GM19238 (cell line): Measurements from ENCODE around the gene PADI1.
"Not testable (repeated sequence)": the region's sequence is repeated elsewhere in the genome, so short reads cannot be mapped to it uniquely, and the experiment has no call there.

ENCODE experiments used
- DNase-seq: peaks from one replicate; pipeline ENCODE4 v3.0.0; 2011; ENCODE audit warnings: low spot score; ENCODE audit not compliant: insufficient read length

The PADI1 gene

DNA sequence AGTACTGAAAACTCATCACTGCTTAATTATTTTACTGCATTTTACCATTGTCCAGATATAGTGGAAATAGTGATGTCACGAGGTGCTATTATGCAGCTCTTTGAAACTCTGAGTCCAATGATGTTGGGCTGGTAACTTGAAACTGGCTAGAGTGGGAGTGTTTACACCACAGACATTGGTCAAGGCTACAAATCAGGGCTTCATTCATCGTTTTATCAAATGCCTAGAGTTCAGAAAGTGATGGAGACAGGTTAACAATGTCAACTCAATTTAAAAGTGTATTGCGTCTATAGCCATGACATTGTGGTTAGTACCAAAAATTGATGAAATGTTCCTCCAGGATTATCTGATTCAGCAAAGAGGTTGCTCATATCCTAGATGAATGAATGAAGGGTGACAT is 12.7 kb downstream of the PADI1 start:
- no peak for DNase-seq

DNA sequence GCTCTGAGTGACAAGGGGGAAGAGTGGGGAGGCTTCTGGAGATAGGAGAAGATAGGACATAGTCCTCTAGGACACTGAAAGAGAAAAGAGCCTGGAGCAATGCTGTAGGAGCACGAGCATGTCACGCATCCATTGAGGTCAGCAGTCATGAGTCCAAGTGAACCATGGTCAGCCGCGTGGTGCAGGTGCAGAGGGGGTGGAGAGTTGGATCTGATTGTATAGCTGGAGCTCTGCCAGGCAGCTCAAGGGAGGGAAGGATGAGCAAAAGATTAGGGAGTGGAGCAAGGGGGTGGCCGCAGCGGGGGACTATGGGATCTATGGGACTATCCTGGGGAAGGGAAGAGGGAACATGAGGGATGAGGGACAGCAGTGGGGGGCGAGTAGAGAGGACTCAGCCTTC is 14.0 kb downstream of the PADI1 start:
- no peak for DNase-seq

DNA sequence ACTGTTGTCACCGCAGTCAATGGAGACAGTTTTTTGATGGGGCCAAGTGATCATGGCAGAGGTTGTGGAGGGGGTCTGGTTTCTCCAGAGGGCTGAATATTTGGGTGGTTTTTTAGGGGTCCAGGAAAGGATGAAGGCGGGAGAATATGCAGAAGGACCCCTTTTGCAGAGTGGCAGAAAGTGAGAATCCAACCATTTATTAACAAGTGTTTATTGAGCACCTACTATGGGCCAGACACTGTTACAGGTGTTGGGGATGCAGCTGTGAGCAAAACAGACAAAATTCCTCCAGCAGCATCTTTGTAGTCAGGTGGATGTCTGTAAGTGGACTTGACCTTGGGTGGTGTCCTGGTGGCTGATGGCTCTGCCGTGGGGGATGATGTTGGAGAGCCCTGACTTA is 15.4 kb downstream of the PADI1 start:
- no peak for DNase-seq

DNA sequence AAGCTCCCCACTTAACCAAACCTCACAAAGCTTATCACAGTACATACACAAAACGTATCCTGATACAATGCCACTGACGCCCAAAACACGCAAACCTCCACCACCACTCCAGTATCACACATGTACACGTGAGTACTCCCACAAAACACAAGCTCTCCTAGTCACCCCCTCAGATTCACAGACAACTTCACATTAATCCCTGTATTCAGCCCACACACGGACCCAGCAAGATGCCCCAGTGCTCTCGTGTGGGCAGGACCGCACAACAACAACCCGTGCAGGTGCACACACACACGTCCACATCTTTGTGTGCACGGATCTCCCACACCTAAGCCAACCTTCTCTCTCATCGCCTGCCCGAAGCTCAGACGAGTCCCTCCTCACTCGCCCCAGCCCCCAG is 17.6 kb downstream of the PADI1 start:
- DNase-seq: no peak

DNA sequence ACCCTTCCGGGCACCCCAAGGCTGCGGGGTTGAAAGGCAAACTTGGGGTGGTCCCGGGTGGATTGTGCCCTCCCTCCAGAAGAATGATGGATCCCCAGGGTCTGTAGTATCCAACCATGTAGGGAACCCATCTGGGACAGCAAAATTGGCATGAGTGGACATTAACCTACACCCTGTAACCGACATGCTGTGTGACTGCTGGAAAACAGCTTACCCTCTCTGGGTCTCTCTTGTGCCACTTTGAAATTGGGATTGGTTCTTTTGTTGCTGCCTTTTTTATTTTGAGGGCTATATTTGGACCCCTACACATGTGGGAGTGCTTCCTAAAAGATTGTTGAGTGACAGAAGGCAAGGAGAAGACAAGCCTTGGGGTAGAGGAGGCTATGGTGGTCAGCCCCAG is 19.5 kb downstream of the PADI1 start:
- no peak for DNase-seq

DNA sequence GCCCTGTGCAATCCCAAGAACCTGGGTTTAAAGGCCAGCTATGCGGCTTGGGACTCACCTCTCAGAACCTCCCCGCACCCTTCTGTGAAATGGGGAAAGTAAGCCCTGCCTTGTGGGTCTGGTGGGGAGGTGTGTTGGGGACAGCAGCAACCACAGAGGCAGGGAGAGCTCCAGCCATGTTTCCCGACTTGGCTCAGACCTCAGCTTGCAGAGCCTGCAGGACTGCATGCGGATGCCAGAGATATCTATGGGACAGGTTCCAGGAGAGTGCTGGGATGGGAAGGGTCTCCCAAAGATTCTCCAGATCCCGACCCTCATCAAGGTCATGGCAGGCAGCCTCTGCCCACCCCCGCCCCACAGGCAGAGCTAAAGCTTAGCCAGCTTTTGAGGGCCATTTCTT is 20.2 kb downstream of the PADI1 start:
- no peak for DNase-seq

DNA sequence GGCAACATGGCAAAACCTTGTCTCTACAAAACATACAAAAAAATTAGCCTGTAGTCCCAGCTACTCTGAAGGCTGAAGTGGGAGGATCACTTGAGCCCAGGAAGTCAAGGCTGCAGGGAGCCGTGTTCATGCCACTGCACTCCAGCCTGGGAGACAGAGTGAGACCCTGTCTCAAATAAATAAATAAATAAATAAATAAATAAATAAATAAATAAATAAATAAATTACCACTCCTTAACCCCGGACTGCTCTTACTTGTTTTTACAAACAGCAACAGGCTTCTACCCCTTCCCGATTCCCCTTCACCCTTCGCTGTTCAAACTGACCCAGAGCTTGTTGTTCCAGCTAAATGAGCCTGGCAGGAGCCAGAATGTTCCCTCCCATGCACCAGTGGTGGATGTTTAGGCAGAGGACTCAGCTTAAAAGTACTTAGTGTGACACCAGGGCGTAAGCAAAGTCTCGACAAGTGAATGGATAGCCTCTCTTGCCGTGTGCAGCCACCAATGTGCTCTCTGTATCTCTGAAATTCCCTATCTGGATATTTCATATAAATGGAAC is 22.5 kb downstream of the PADI1 start:
- no peak for DNase-seq

DNA sequence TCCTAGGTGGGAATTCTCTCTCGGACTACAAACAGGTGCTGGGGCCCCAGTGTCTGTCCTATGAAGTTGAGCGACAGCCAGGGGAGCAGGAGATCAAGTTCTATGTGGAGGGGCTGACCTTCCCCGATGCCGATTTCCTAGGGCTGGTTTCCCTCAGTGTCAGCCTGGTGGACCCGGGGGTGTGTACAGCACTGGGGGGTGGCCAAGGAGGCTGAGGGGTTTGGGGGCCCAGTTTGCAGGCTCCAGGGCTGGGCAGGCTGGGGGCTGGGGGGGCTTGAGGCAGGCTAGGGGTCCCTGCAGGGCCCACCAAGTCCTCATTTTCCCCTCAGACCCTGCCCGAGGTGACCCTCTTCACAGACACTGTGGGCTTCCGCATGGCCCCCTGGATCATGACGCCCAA is 23.7 kb downstream of the PADI1 start:
- no peak for DNase-seq

DNA sequence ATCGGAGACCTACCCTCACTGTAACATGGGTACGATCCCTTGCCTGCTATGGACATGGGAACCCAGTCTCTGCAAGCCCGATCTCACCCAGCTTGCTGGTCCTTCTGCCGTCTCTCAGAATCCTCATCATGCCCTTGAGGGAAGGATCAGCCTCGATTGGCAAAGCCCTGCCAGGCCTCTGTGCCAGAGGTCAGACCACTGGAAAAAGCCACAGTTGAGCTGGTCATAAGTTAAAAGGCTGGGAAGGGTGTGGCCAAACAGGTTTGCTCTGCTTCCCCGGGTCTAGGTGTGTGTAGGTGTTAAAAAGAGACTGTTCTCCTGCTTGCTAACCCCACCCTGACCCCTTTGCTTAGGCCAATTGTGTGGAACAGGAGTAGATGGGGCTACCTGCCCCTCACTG is 24.5 kb downstream of the PADI1 start:
- DNase-seq: no peak

DNA sequence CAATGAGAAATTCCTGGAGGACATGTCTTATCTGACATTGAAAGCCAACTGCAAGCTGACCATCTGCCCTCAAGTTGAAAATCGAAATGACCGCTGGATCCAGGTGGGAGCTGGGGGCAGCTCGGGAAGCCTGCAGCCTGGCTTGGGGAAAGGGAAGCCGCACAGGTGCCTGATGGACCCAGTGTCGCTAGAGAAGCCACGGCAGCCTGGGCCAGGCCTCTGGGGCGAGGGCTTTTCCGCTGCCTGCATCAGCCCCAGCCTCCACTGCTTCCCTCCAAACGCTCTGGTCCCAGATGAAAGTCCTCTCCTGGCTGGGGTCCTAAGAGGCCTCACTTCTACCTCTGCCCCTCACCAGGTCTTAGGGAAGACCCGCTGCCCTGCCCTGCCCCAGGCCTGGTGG is 25.2 kb downstream of the PADI1 start:
- no peak for DNase-seq

DNA sequence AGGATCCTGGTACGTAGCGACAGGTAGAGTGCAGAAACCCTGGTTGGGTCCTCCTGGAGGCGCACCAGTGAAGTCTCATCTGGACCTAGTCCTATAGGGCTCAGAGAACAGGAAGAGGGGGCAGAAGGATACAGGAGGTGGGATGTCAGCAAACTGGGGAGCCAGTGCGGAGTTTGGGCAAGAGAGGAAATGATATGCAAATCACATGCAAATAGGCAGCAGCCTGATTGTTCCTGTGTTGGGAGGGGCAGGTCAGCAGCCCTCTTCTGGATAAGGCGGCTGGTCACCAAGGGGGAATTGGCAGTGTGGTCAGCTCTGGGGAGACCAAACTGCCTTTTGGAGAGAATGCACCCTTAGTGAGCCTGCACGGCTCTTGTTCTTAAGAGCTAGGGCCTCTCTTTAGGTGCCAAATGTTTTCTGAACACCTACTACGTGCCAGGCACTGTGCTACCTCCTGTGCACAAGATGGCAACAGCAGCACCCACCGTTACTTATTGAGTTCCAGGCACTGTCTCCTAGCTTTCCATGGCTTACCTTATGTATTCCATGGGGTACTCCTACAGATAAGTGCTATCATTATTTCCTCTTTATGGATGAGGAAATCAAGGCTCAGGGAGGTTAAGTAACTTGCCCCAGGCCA is 25.9 kb downstream of the PADI1 start:
- no peak for DNase-seq

DNA sequence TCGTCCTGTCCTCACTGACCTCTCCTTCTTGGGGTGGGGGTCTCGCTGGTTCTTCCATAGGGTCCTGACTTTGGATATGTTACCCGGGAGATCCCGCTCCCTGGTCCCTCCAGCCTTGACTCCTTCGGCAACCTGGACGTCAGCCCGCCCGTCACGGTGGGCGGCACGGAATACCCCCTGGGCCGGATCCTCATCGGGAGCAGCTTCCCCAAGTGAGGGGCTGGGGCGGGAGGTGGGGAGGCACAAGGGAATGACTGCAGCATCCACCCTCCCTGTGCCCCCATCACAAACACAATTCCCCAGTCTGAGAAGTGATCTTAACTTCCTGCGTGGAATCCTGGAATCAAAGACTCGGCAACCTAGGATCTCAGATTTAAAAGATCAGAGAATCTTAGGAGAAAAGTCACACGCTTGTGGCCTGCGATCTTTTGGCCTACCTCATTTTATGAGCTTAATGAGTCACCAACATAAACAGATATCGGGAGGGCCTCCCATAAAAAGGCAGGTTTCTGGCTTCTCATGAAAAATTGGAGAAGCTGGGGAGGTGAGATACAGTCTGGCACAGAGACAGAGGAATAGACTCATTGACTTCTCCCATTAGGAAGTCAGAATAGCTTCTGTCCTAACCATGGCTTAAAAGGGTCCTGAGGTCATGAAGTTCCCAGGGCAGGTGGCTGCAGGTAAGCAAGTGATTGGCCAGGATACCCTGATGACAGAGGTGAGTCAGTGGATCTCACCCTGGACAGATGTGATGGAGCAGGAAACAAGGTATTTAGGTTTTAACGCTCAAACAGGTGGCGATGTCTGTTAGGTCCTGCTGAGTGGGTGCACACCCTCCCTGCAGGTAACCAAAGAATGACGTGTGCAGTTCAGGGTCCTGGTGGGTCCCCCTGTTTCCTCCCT is 28.1 kb downstream of the PADI1 start:
- DNase-seq: no peak

DNA sequence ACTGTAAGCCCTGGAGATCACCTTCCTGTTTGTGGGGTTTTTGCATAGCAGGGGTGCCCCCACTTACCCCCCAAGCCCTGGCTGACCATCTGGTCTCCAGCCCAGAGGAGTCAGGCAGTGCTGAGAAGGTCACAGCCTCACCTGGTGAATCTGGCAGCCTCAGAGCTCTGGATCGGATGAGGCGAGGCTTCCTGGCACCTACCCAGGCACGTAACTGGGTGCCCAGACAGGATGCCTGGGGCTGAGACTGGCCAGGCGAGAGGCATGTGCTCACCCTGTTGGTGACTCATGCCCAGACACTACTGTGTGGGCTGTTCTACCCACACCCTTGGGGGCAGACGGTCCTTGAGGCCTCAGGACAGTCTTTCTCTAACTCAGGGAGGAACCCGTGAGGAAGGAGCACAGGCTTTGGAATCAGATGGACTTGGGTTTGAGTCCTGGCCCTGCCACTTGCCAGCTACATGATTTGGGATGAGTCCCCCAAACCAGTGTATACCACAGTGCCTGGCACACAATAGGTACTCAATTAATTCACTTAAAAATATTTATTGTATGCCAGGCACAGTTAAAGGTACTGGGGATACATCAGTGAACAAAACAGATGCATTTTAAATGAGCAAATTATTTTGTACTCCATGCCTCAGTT is 28.9 kb downstream of the PADI1 start:
- DNase-seq: no peak

DNA sequence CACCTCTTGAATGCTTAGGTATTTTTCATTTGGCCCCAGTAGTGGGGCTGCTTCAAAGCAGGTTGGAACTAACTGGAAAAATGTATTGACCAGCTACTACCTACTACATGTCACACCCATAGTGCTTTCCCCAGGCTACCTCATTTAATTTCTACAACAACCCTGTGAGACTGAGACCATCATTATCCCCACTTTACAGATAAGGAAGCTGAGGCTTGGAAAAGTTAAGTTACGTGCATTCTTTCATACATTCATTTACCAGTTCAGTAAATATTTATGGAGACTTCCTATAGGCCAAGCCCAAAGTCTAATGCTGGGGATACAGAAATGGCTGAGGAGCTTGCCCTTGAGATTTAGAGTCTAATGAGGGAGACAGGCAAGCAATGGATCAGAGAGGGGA is 29.5 kb downstream of the PADI1 start:
- DNase-seq: no peak

DNA sequence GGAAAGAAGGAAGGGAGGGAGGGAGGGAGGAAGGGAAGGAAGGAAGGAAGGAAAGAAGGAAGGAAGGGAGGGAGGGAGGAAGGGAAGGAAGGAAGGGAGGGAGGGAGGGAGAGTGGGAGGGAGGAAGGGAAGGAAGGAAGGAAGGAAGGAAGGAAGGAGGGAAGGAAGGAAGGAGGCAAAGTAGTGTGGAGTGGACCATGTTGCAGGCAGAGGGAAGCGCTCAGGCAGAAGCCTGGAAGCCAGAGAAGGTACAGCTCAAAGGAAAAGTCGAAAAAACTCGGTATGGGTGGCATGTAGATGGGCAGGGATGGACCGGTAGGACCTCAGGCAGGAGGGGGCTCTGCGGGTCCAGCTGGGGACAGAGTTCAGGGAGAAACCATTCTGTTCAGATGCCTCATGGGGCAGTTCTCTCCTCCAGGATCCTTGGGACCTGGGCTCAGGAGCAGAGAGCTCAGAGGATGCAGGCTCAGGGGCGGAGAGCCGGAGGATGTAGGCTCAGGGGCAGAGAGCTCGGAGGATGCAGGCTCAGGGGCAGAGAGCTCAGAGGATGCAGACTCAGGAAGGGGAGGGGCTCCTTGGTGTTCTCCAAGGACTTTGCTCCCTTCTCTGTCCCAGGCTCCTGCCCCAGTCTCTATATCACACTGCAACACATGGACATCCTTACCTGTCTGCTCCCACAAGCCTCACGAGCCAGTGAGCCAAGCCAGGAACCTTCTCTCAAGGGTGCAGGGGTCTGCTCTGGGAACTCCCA is 30.4 kb downstream of the PADI1 start:
- no peak for DNase-seq

DNA sequence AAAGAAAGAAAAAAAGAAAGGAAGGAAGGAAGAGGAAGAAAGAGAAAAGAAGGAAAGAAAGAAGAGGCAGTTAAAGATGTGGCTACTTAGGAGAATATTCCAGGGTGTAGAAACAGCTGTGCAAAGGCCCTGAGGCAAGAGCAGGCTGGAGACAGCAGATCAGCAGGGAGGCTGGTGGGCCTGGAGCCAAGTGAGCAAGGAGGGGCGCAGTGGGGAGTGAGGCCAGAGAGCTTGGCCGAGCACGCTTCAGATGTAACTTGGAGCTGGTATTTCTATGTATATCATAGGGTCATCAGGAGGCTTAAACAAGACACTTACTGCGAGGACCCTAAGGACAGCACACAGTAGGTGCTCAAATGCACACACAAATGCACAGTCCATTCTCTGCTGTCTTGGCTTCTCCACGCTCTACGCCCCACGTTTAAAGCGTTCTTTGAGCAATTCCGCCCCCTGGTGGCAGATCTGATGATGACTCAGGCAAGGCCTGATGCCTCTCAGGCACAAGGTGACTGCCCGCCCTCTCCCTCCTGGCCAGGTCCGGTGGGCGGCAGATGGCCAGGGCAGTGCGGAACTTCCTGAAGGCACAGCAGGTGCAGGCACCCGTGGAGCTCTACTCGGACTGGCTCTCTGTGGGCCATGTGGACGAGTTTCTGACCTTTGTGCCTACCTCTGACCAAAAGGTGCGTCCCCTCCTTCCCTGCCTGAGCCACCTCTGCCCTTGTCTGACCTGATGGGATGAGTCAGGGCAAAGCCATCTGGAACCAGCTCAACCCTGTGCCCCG is 32.0 kb downstream of the PADI1 start:
- peak; percentile 84 for DNase-seq

DNA sequence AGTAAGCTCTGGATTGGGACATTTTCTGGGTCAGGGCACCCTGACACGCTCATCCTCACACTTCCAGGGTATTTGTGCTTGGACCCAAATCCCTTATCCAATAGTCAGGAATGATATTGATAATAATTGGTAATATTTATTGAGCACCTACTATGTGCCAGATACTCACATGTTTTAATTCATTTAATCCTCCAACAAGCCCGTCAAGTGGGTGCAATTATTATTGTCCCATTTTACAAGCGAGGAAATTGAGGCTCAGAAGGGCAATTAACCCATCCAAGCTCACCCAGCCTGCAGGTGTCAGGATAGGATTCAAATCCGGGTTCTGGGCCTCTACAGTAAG is 32.6 kb downstream of the PADI1 start:
- no peak for DNase-seq

DNA sequence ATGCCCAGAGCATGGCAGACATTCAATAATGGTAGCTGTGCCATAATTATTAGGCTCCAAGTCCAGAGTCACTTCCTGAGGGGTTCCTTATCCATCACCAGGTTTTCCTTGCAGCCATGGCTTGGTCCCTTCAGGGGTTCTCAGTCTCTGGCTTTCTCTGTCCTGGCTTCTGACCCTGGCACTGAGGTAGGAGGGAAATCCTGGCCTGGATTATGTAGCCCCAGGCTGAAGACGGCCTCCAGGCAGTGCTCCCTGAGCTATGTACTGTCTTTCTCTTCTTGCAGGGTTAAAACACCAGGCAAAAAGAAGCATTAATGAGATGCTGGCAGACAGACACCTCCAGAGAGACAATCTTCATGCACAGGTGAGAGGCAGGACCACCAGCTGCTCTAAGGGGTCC is 34.5 kb downstream of the PADI1 start:
- peak; percentile 55 for DNase-seq

DNA sequence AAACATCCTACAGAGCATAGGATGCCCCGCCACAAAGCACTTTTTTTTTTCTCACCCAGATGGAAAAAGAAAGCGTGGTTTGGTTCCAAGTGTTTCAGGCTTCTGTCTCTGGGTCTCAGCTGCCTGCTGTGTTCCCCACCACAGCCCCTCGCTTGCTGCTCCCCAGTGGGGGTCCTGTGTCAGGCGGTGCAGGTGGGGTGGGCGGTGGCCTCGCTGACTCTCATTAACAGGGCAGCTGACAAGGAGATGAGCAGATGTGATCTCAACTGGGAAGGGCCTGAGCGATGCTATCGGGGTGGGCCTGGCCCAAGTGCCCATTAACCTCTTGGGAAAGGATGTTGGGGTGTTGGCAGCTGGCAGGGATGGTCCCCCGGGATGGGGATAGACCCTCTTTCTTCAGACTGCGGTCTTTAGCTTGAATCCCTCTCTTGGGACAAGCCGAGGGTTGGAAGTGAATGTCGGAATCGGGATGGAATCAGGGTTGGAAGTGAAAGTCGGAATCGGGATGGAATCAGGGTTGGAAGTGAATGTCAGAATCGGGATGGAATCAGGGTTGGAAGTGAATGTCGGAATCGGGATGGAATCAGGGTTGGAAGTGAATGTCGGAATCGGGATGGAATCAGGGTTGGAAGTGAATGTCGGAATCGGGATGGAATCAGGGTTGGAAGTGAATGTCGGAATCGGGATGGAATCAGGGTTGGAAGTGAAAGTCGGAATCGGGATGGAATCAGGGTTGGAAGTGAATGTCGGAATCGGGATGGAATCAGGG is 36.3 kb downstream of the PADI1 start:
- DNase-seq: not testable (repeated sequence)

DNA sequence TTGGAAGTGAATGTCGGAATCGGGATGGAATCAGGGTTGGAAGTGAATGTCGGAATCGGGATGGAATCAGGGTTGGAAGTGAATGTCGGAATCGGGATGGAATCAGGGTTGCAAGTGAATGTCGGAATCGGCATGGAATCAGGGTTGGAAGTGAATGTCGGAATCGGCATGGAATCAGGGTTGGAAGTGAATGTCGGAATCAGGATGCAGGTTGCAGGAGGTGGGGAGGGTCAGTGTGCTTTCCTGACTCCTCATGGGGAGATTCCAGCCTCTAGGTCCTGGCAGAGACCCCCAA is 36.8 kb downstream of the PADI1 start:
- not testable (repeated sequence) for DNase-seq
